ENCODE results near the gene SPATA20.

SPATA20 gene

DNA sequence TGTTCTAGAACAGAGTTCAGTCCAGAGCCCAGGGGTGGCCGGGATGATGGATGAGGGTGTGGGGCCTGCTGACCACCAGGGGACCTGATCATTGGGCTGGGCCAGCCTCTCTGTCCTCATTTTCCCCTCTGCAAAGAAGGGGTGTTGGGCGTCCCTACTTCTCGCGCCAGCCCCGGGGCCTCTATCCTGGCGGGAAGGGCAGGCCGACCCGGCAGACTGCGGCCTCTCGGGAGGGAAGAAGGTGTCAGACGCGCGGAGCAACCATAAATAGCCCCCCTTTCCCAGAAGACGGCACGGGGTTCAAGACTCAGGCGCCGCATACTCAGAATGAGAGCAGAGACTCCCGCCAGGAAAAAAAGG, 11.6 kb downstream of the SPATA20 start:
- Histone ChIP-seq H3K27ac (ENCODE audit: insufficient read depth, low read length, poor library complexity, severe bottlenecking) (no peak overlapping the region), H3K27me3 (replicated peaks; ENCODE audit: control insufficient read depth, insufficient read depth, low read length, poor library complexity, severe bottlenecking) (peaks cover 48% of the 10 kb centered on the region), H3K4me3 (ENCODE audit: insufficient read depth, low read depth, low read length, poor library complexity, severe bottlenecking) (peak overlapping the region; percentile 64), H3K9me3 (ENCODE audit: control insufficient read depth, low read length) (no peaks in the 10 kb centered on the region), H3K36me3 (ENCODE audit: control insufficient read depth, insufficient read depth, low read length) (no peaks in the 10 kb centered on the region), H3K4me1 (ENCODE audit: control insufficient read depth, insufficient read depth, low read length, poor library complexity, severe bottlenecking) (peaks cover 33% of the 10 kb centered on the region)
- no peak for DNase-seq

- Histone ChIP-seq H3K4me1 (ENCODE audit: control insufficient read depth, insufficient read depth, low read length, poor library complexity, severe bottlenecking) (peaks cover 33% of the 10 kb centered on the region), H3K27me3 (replicated peaks; ENCODE audit: control insufficient read depth, insufficient read depth, low read length, poor library complexity, severe bottlenecking) (peaks cover 48% of the 10 kb centered on the region), H3K9me3 (ENCODE audit: control insufficient read depth, low read length) (no peaks in the 10 kb centered on the region), H3K36me3 (ENCODE audit: control insufficient read depth, insufficient read depth, low read length) (no peaks in the 10 kb centered on the region), H3K4me3 (ENCODE audit: insufficient read depth, low read depth, low read length, poor library complexity, severe bottlenecking) (peak overlapping the region; percentile 64), H3K27ac (ENCODE audit: insufficient read depth, low read length, poor library complexity, severe bottlenecking) (no peak overlapping the region)
- no peak for DNase-seq
Observed at GRCh38 chr17:50558941-50559614, 12.1 kb downstream of the SPATA20 start.

GRCh38 chr17:50559674-50560184, 12.8 kb downstream of the SPATA20 start:
- H3K9me3 ChIP-seq (ENCODE audit: control insufficient read depth, low read length): no peaks in the 10 kb centered on the region
- peak overlapping the region; percentile 64 for H3K4me3 ChIP-seq (ENCODE audit: insufficient read depth, low read depth, low read length, poor library complexity, severe bottlenecking)
- H3K27ac ChIP-seq (ENCODE audit: insufficient read depth, low read length, poor library complexity, severe bottlenecking): no peak overlapping the region
- H3K27me3 ChIP-seq (replicated peaks; ENCODE audit: control insufficient read depth, insufficient read depth, low read length, poor library complexity, severe bottlenecking): peaks cover 48% of the 10 kb centered on the region
- peak in 1 of 3 donors; percentile 33 for DNase-seq
- no peaks in the 10 kb centered on the region for H3K36me3 ChIP-seq (ENCODE audit: control insufficient read depth, insufficient read depth, low read length)
- peaks cover 33% of the 10 kb centered on the region for H3K4me1 ChIP-seq (ENCODE audit: control insufficient read depth, insufficient read depth, low read length, poor library complexity, severe bottlenecking)

GRCh38 chr17:50560185-50560824, 13.3 kb downstream of the SPATA20 start, which contains the start of gene CACNA1G:
Gene CACNA1G (plus strand): TSS chr17:50560715. CDS start chr17:50561460, 745 bp downstream.
- Histone ChIP-seq H3K27me3 (replicated peaks; ENCODE audit: control insufficient read depth, insufficient read depth, low read length, poor library complexity, severe bottlenecking) (peaks cover 48% of the 10 kb centered on the region), H3K4me1 (ENCODE audit: control insufficient read depth, insufficient read depth, low read length, poor library complexity, severe bottlenecking) (peaks cover 33% of the 10 kb centered on the region), H3K4me3 (ENCODE audit: insufficient read depth, low read depth, low read length, poor library complexity, severe bottlenecking) (peak within 1 kb of the TSS; percentile 64), H3K27ac (ENCODE audit: insufficient read depth, low read length, poor library complexity, severe bottlenecking) (no peak within 1 kb of the TSS), H3K36me3 (ENCODE audit: control insufficient read depth, insufficient read depth, low read length) (no peaks in the 10 kb centered on the region), H3K9me3 (ENCODE audit: control insufficient read depth, low read length) (no peaks in the 10 kb centered on the region)
- DNase-seq: peak; percentile 75 to 82 (median 81)

DNA sequence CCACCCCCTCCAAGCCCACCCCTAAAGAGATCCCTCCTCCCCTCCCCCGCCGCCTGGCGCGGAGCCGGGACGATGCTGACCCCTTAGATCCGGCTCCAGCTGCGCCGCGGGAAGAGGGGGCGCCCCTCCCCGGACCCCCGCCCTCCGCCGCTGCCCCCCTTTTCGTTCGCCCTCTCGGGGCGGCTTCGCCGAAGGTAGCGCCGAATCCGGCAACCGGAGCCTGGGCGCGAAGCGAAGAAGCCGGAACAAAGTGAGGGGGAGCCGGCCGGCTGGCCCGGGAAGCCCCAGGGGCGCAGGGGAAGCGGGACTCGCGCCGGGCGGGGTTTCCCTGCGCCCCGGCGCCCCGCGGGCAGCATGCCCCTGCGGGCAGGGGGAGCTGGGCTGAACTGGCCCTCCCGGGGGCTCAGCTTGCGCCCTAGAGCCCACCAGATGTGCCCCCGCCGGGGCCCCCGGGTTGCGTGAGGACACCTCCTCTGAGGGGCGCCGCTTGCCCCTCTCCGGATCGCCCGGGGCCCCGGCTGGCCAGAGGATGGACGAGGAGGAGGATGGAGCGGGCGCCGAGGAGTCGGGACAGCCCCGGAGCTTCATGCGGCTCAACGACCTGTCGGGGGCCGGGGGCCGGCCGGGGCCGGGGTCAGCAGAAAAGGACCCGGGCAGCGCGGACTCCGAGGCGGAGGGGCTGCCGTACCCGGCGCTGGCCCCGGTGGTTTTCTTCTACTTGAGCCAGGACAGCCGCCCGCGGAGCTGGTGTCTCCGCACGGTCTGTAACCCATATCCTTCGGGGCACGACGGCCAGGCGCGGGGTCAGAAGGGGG, 14.2 kb downstream of the SPATA20 start:
- peaks cover 33% of the 10 kb centered on the region for H3K4me1 ChIP-seq (ENCODE audit: control insufficient read depth, insufficient read depth, low read length, poor library complexity, severe bottlenecking)
- H3K27me3 ChIP-seq (replicated peaks; ENCODE audit: control insufficient read depth, insufficient read depth, low read length, poor library complexity, severe bottlenecking): peaks cover 51% of the 10 kb centered on the region
- DNase-seq: no peak
- no peak overlapping the region for H3K27ac ChIP-seq (ENCODE audit: insufficient read depth, low read length, poor library complexity, severe bottlenecking)
- H3K9me3 ChIP-seq (ENCODE audit: control insufficient read depth, low read length): no peaks in the 10 kb centered on the region
- peak overlapping the region; percentile 64 for H3K4me3 ChIP-seq (ENCODE audit: insufficient read depth, low read depth, low read length, poor library complexity, severe bottlenecking)
- H3K36me3 ChIP-seq (ENCODE audit: control insufficient read depth, insufficient read depth, low read length): no peaks in the 10 kb centered on the region

- no peak for DNase-seq
- Histone ChIP-seq H3K4me1 (ENCODE audit: control insufficient read depth, insufficient read depth, low read length, poor library complexity, severe bottlenecking) (peaks cover 33% of the 10 kb centered on the region), H3K27me3 (replicated peaks; ENCODE audit: control insufficient read depth, insufficient read depth, low read length, poor library complexity, severe bottlenecking) (peaks cover 51% of the 10 kb centered on the region), H3K9me3 (ENCODE audit: control insufficient read depth, low read length) (no peaks in the 10 kb centered on the region), H3K36me3 (ENCODE audit: control insufficient read depth, insufficient read depth, low read length) (no peaks in the 10 kb centered on the region), H3K4me3 (ENCODE audit: insufficient read depth, low read depth, low read length, poor library complexity, severe bottlenecking) (peak overlapping the region; percentile 64), H3K27ac (ENCODE audit: insufficient read depth, low read length, poor library complexity, severe bottlenecking) (no peak overlapping the region)
Observed at GRCh38 chr17:50561746-50562141, 14.8 kb downstream of the SPATA20 start.

DNA sequence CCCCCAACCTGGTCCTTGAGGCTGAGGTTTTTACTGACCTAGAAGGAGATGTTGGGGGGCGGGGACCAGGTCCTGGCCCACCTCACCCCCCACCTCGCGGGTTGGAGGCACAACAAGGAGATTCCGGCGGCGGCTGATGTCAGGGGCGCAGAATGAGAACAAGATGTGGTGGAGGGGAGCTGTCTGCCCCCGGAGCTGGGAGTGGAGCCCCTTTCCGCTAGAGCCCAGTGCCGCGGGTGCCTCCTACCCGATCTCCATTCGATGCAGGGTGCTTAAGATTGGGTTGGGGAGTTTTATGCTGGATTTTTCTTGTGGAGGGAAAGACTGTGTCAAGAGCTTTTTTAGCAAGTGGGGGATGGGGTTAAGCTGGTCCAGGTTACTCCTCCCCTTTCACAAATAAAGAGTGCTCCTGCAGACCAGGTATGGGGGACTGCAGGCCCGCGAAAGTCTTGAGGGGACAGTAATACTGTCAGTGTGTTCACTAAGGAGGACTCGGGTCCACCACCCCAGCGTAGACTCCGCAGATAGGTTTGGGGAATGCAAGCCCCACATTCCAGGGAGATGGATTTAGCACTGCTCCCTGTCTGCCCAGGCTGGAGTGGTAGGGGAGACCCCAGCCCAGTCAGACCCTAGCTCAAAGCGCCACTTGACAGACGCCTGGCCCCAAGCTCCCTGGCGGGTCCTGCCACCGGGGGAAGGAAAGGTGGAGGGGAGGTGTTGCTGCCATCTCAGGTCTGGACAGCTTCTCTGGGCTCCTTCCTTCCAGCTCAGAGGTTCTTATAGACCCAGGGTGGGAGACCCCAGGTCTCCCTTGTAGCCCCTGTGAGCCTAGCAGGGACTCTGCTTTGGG, 15.5 kb downstream of the SPATA20 start:
- no peaks in the 10 kb centered on the region for H3K36me3 ChIP-seq (ENCODE audit: control insufficient read depth, insufficient read depth, low read length)
- H3K4me1 ChIP-seq (ENCODE audit: control insufficient read depth, insufficient read depth, low read length, poor library complexity, severe bottlenecking): peaks cover 33% of the 10 kb centered on the region
- H3K9me3 ChIP-seq (ENCODE audit: control insufficient read depth, low read length): no peaks in the 10 kb centered on the region
- H3K27ac ChIP-seq (ENCODE audit: insufficient read depth, low read length, poor library complexity, severe bottlenecking): no peak overlapping the region
- H3K27me3 ChIP-seq (replicated peaks; ENCODE audit: control insufficient read depth, insufficient read depth, low read length, poor library complexity, severe bottlenecking): peaks cover 51% of the 10 kb centered on the region
- DNase-seq: no peak
- H3K4me3 ChIP-seq (ENCODE audit: insufficient read depth, low read depth, low read length, poor library complexity, severe bottlenecking): no peak overlapping the region

DNA sequence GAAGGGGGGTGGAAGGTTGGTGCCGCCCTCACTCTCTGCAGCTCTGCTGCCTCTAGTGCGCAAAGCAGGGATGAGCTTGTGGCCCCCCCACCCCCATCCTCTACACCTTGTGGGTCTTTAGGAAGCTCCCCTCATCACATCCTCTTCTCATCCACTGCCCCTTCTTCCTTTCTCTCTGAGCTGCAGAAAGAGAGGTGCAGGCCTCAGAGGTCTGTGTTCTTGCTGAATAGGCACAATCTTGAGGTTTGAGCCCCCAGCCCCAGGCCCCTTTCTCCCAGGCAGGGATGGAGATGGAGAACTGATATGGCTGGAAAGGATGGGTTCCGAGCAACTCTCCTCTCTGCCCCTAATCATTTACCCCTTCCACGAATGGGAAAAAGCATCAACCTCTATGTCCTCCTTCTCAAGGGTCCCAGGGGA, 16.1 kb downstream of the SPATA20 start:
- Histone ChIP-seq H3K4me1 (ENCODE audit: control insufficient read depth, insufficient read depth, low read length, poor library complexity, severe bottlenecking) (peaks cover 33% of the 10 kb centered on the region), H3K27ac (ENCODE audit: insufficient read depth, low read length, poor library complexity, severe bottlenecking) (no peak overlapping the region), H3K27me3 (replicated peaks; ENCODE audit: control insufficient read depth, insufficient read depth, low read length, poor library complexity, severe bottlenecking) (peaks cover 47% of the 10 kb centered on the region), H3K9me3 (ENCODE audit: control insufficient read depth, low read length) (no peaks in the 10 kb centered on the region), H3K36me3 (ENCODE audit: control insufficient read depth, insufficient read depth, low read length) (no peaks in the 10 kb centered on the region), H3K4me3 (ENCODE audit: insufficient read depth, low read depth, low read length, poor library complexity, severe bottlenecking) (no peak overlapping the region)
- DNase-seq: no peak

GRCh38 chr17:50564916-50565315, 17.9 kb downstream of the SPATA20 start:
- H3K27ac ChIP-seq (ENCODE audit: insufficient read depth, low read length, poor library complexity, severe bottlenecking): no peak overlapping the region
- no peak overlapping the region for H3K4me3 ChIP-seq (ENCODE audit: insufficient read depth, low read depth, low read length, poor library complexity, severe bottlenecking)
- peaks cover 29% of the 10 kb centered on the region for H3K27me3 ChIP-seq (replicated peaks; ENCODE audit: control insufficient read depth, insufficient read depth, low read length, poor library complexity, severe bottlenecking)
- H3K36me3 ChIP-seq (ENCODE audit: control insufficient read depth, insufficient read depth, low read length): no peaks in the 10 kb centered on the region
- H3K9me3 ChIP-seq (ENCODE audit: control insufficient read depth, low read length): no peaks in the 10 kb centered on the region
- peaks cover 21% of the 10 kb centered on the region for H3K4me1 ChIP-seq (ENCODE audit: control insufficient read depth, insufficient read depth, low read length, poor library complexity, severe bottlenecking)
- no peak for DNase-seq
